Endothelial cell (in vitro differentiated cells): ENCODE results near the gene FFAR2. TPM values are rescaled to one million over a fixed set of nuclear protein-coding genes. Genes with fewer than 3 reads are reported as not detected.
A peak's percentile ranks its signal among the peaks of the same experiment; 100 is the strongest.

Experiments
- DNase-seq: peaks from one replicate; pipeline ENCODE4 v3.0.0; 2021; ENCODE audit warnings: low spot score
- H3K27ac Mint-ChIP-seq: one replicate; pipeline ENCODE4 v1.8.0; 2021; ENCODE audit warnings: mixed read lengths, inconsistent platforms; ENCODE audit not compliant: unreplicated experiment
- H3K27me3 Mint-ChIP-seq: one replicate; pipeline ENCODE4 v1.8.0; 2021; ENCODE audit warnings: mild to moderate bottlenecking, moderate library complexity, mixed read lengths, inconsistent platforms; ENCODE audit not compliant: unreplicated experiment
- H3K36me3 Mint-ChIP-seq: one replicate; pipeline ENCODE4 v1.8.0; 2021; ENCODE audit warnings: mild to moderate bottlenecking, low read depth, mixed read lengths, inconsistent platforms; ENCODE audit not compliant: unreplicated experiment
- H3K4me1 Mint-ChIP-seq: one replicate; pipeline ENCODE4 v1.8.0; 2021; ENCODE audit warnings: mild to moderate bottlenecking, mixed read lengths, inconsistent platforms; ENCODE audit not compliant: unreplicated experiment
- H3K4me3 Mint-ChIP-seq: one replicate; pipeline ENCODE4 v1.8.0; 2021; ENCODE audit warnings: mild to moderate bottlenecking, mixed read lengths, inconsistent platforms; ENCODE audit not compliant: unreplicated experiment
- H3K9me3 Mint-ChIP-seq: one replicate; pipeline ENCODE4 v1.8.0; 2021; ENCODE audit warnings: mixed read lengths, inconsistent platforms; ENCODE audit not compliant: unreplicated experiment
- total RNA-seq: library from RNA; stranded (reverse); fragmentation: NEBNext Ultra II Directional; extraction: Animal tissue kit (Norgen Biotek cat#: 25700); gene quantifications from one replicate; pipeline ENCODE4 v1.2.1, GENCODE V29; 2021; ENCODE audit not compliant: unreplicated experiment
- TF ChIP-seq, protein P1 (sequence below): fragments of 200-600 bp; sonication (generic); IDR thresholded peaks from one replicate; pipeline ENCODE4 v1.5.0; 2021; ENCODE audit warnings: antibody characterized with exemption; ENCODE audit not compliant: unreplicated experiment

The FFAR2 gene
- total RNA-seq, 1 donor from 2014 or later: 0.46 TPM

DNA sequence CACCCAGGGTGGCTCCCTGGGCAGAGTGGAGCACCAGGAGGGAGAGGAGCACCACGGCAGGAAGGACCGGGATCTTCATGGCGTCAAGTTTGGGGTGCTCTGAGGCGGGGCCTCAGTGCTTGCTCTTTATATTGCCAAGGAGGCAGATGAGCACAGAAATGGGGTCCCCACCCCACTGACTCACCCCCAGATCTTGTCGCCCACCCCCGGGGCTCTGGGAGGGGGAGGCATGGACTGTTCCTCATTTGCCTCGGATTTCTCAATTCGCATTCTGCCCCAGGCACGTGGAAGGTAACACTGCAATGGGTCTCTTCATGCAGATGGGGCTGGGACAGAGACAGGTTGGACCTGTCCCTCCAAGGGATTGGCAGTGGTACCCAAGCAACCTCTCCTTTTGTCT is 42.3 kb downstream of the FFAR2 start, which contains the start of gene KRTDAP:
Gene KRTDAP, minus strand, starts transcription at position 101 of the 400 bp plus-strand sequence. Its CDS starts 22 bp downstream, at position 79.
- H3K36me3 Mint-ChIP-seq: no peaks in the 10 kb centered on the region
- H3K27me3 Mint-ChIP-seq: no peaks in the 10 kb centered on the region
- no peak within 1 kb of the TSS for H3K27ac Mint-ChIP-seq

DNA sequence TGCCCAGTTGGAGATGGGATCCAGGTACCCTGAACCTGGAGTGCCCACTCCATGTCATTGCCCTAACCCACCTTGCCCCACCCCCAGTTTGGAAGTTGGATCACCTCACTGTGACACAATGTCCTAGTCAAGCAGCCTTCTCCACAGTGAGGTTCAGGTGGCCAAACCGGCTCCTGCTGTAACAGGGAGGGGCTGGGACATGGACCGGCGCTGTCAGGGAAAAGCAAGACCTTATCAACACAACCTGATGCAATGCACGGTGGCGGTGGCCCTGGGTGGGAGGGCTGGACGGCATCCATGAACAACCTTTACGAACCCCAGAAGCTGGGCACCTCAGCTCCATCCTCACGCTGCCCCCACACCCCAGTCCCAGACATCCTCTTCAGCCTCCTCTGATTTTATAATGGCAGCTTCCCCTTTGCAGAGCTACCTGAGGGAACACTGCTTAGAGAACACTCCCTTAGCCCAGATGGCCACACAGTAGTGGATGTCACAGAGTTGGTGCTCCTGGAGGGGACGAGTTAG is 43.8 kb downstream of the FFAR2 start:
- TF ChIP-seq, protein P1, sequence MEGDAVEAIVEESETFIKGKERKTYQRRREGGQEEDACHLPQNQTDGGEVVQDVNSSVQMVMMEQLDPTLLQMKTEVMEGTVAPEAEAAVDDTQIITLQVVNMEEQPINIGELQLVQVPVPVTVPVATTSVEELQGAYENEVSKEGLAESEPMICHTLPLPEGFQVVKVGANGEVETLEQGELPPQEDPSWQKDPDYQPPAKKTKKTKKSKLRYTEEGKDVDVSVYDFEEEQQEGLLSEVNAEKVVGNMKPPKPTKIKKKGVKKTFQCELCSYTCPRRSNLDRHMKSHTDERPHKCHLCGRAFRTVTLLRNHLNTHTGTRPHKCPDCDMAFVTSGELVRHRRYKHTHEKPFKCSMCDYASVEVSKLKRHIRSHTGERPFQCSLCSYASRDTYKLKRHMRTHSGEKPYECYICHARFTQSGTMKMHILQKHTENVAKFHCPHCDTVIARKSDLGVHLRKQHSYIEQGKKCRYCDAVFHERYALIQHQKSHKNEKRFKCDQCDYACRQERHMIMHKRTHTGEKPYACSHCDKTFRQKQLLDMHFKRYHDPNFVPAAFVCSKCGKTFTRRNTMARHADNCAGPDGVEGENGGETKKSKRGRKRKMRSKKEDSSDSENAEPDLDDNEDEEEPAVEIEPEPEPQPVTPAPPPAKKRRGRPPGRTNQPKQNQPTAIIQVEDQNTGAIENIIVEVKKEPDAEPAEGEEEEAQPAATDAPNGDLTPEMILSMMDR: no peak
- H3K4me1 Mint-ChIP-seq: no peaks in the 10 kb centered on the region
- no peak overlapping the region for H3K27ac Mint-ChIP-seq
- no peaks in the 10 kb centered on the region for H3K27me3 Mint-ChIP-seq
- no peaks in the 10 kb centered on the region for H3K9me3 Mint-ChIP-seq
- DNase-seq: no peak
- no peak overlapping the region for H3K4me3 Mint-ChIP-seq
- H3K36me3 Mint-ChIP-seq: no peaks in the 10 kb centered on the region

More for the DNA sequence above, 42.3 kb downstream of the FFAR2 start, which contains the start of gene KRTDAP:
- H3K4me3 Mint-ChIP-seq: no peak within 1 kb of the TSS
- TF ChIP-seq, protein P1: no peak
- no peaks in the 10 kb centered on the region for H3K4me1 Mint-ChIP-seq
- DNase-seq: no peak
- no peaks in the 10 kb centered on the region for H3K9me3 Mint-ChIP-seq

DNA sequence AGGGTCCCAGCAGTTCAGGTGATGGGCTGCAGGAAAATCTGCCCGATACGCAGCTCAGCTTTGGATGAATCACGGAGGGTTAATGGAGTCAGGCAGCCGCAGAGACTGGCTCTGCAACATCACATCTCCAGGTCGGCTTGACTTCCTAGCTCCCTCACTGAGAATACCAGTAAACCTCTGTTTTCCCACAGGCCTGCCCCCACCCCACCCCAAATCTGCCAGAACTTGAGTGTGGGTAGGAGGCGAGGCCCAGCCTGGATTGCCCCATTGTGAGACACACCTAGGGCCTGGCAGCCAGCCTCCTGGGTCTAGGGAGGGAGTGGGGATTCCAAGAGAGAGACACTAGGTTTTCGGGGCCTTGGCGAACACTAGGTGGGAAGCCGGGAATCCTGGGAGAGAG is 45.9 kb downstream of the FFAR2 start:
- H3K27ac Mint-ChIP-seq: no peak overlapping the region
- H3K36me3 Mint-ChIP-seq: peaks cover 4% of the 10 kb centered on the region
- H3K9me3 Mint-ChIP-seq: no peaks in the 10 kb centered on the region
- H3K27me3 Mint-ChIP-seq: no peaks in the 10 kb centered on the region
- H3K4me3 Mint-ChIP-seq: no peak overlapping the region
- DNase-seq: no peak
- TF ChIP-seq, protein P1: no peak
- H3K4me1 Mint-ChIP-seq: no peaks in the 10 kb centered on the region

GRCh38 chr19:35495107-35496064 is 47.3 kb downstream of the FFAR2 start:
- Mint-ChIP-seq H3K9me3 (no peaks in the 10 kb centered on the region), H3K4me3 (no peak overlapping the region), H3K27ac (no peak overlapping the region), H3K36me3 (peaks cover 4% of the 10 kb centered on the region), H3K4me1 (no peaks in the 10 kb centered on the region), H3K27me3 (no peaks in the 10 kb centered on the region)
- peak; percentile 68 for DNase-seq
- TF ChIP-seq, protein P1: peak; percentile 82

- peaks cover 16% of the 10 kb centered on the region for H3K36me3 Mint-ChIP-seq
These were observed 49.3 kb downstream of the FFAR2 start for GRCh38 chr19:35497406-35497805.

More at GRCh38 chr19:35497406-35497805, 49.3 kb downstream of the FFAR2 start:
- Mint-ChIP-seq H3K4me1 (no peaks in the 10 kb centered on the region), H3K9me3 (no peaks in the 10 kb centered on the region), H3K4me3 (no peak overlapping the region), H3K27ac (no peak overlapping the region), H3K27me3 (no peaks in the 10 kb centered on the region)
- no peak for DNase-seq
- TF ChIP-seq, protein P1: no peak
